ENCODE results near the gene RIPOR1. TPM values are rescaled to one million over a fixed set of nuclear protein-coding genes. Genes with fewer than 3 reads are reported as not detected.
"Not testable (repeated sequence)": the region's sequence is repeated elsewhere in the genome, so short reads cannot be mapped to it uniquely, and the experiment has no call there.

The RIPOR1 gene
- total RNA-seq, 2 donors from 2014 or later, result 98.0 to 101 TPM

DNA sequence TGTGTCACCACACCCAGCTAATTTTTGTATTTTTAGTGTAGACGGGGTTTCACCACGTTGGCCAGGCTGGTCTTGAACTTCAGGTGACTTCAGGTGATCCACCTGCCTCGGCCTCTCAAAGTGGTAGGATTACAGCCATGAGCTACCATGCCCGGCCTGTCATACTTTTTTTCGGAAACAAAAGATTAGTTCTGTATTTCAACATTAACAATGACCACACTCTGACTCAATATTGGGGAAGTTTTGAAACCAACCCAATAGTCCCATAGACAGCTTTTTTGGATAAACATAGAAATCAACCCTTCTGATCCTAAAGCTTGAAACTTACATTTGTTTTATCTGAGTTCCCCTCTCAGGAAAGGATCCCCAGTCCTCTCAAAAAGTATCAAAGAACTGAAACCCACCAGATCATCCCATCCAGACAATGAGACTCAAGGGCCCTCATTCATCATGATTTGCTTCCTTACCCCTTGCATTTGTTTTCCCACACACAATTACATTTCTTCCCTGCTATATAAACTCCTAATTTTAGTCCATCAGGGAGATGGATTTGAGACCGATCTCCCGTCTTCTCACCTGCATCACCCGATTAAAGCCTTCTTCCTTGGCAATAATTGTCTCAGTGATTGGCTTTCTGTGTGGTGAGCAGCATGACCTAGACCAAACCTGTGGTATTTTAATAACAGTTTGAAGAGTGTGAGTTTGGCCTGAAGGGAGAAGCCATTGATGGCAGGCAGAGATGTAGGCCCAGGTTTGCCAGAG is 38.1 kb upstream of the RIPOR1 start:
- no peak overlapping the region for H3K4me3 ChIP-seq
- no peaks in the 10 kb centered on the region for H3K9me3 ChIP-seq
- H3K27me3 ChIP-seq (replicated peaks; ENCODE audit: insufficient read depth), result no peaks in the 10 kb centered on the region
- no peaks in the 10 kb centered on the region for H3K36me3 ChIP-seq
- no peak overlapping the region for H3K27ac ChIP-seq
- peaks cover 6 to 8% of the 10 kb centered on the region in 2 donors for H3K4me1 ChIP-seq (ENCODE audit: control insufficient read depth in 1 of 2, low read depth in 2 of 2)
- DNase-seq (ENCODE audit: low spot score) (no peak), ATAC-seq (ENCODE audit: insufficient number of reproducible peaks, low FRiP score, low read depth) (no peak)
- TF ChIP-seq, protein P1, sequence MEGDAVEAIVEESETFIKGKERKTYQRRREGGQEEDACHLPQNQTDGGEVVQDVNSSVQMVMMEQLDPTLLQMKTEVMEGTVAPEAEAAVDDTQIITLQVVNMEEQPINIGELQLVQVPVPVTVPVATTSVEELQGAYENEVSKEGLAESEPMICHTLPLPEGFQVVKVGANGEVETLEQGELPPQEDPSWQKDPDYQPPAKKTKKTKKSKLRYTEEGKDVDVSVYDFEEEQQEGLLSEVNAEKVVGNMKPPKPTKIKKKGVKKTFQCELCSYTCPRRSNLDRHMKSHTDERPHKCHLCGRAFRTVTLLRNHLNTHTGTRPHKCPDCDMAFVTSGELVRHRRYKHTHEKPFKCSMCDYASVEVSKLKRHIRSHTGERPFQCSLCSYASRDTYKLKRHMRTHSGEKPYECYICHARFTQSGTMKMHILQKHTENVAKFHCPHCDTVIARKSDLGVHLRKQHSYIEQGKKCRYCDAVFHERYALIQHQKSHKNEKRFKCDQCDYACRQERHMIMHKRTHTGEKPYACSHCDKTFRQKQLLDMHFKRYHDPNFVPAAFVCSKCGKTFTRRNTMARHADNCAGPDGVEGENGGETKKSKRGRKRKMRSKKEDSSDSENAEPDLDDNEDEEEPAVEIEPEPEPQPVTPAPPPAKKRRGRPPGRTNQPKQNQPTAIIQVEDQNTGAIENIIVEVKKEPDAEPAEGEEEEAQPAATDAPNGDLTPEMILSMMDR (IDR thresholded peaks at IDR 0.05), result no peak

DNA sequence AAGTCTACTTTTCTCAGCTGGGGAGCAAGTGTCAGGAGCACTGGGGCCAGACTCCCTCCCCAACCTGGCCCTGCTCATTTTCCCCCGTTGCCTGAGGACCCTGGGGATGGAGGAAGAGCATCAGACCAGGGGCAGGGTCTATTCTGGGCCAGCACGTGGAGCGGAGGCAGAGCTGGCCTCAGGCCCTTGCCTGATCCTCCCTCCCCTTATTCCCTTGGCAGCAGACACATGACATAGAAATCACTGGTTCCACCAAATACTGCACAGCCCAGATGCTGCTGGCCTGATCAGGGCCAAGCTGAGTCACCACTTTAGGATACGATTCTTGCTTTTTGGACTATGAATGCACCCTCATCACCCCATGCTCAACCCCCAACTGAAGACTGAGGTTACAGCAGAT is 29.5 kb upstream of the RIPOR1 start:
- Histone ChIP-seq H3K27ac (no peak overlapping the region), H3K9me3 (no peaks in the 10 kb centered on the region), H3K27me3 (replicated peaks; ENCODE audit: insufficient read depth) (no peaks in the 10 kb centered on the region), H3K4me3 (no peak overlapping the region), H3K36me3 (no peaks in the 10 kb centered on the region), H3K4me1 (ENCODE audit: control insufficient read depth in 1 of 2, low read depth in 2 of 2) (no peaks in the 10 kb centered on the region)
- DNase-seq (ENCODE audit: low spot score), result no peak
- TF ChIP-seq, protein P1 (IDR thresholded peaks at IDR 0.05), result no peak
- ATAC-seq (ENCODE audit: insufficient number of reproducible peaks, low FRiP score, low read depth), result no peak

DNA sequence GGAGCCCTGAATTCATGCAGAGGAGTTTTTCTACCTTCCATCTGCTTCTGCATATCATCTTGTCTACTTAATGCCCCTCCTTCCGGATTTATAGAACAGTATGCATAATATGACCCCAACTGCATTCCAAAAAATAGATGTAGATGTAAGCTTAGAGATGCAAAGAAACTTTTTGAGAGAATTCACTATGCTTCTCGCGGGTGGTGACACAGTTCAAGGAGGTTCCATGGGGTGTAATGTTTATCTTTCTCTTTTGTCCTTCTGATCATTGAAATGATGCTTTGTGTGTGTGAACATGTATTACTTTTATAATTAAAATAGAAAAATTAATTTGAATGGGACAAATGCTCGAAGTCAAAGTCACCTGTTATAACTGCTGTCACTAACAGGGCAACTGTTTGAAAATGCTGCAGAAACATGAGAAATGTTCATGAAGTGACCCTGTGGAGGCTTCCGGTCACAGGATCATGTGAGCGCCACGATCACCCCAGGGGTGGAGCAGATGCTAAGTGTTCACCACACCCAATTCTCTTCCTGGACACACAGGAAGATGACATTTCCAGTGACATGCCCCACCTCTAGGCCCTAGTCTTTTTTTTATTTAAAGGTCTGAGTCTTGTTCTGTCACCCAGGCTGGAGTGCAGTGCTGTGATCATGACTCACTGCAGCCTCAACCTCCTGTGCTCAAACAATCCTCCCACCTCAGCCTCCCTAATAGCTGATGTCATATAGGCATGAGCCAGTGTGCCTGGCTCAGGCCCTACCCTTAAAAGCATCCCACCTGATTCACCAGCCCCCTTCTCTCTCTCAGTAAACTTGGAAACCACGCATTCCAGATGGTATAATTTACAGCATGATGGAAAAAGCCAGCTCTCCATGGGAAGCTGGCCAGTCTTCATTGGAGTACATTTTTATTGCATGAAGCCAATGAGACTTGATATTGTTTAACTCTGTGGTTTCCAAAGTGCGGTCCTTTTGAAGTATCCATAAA is 24.3 kb upstream of the RIPOR1 start:
- TF ChIP-seq, protein P1 (IDR thresholded peaks at IDR 0.05), result no peak
- H3K27ac ChIP-seq, result no peak overlapping the region

DNA sequence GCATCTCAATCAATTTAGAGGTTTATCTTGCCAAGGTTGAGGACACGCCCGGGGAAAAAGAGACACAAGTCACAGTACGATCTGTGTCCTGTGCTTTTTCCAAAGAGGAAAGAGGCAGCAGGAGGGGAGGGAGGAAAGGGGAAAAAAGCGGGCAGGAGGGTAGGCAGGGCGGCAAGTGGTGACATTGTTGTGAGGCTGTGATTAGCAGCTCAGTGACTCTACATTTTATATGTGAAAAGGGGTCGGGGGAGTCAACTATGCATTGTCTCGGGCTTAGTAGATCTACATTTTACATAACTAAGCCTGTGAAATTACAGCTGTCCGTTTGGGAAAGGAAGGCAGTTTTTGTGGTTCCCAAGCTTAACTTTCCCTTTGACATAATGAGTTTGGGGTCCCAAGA is 22.2 kb upstream of the RIPOR1 start:
- no peaks in the 10 kb centered on the region for H3K27me3 ChIP-seq (replicated peaks; ENCODE audit: insufficient read depth)
- DNase-seq (ENCODE audit: low spot score), result no peak
- no peaks in the 10 kb centered on the region for H3K4me1 ChIP-seq (ENCODE audit: control insufficient read depth in 1 of 2, low read depth in 2 of 2)
- no peaks in the 10 kb centered on the region for H3K9me3 ChIP-seq
- H3K27ac ChIP-seq, result no peak overlapping the region
- no peak overlapping the region for H3K4me3 ChIP-seq
- ATAC-seq (ENCODE audit: insufficient number of reproducible peaks, low FRiP score, low read depth), result no peak
- TF ChIP-seq, protein P1 (IDR thresholded peaks at IDR 0.05), result no peak
- H3K36me3 ChIP-seq, result no peaks in the 10 kb centered on the region

More for the DNA sequence above, 24.3 kb upstream of the RIPOR1 start:
- no peaks in the 10 kb centered on the region for H3K4me1 ChIP-seq (ENCODE audit: control insufficient read depth in 1 of 2, low read depth in 2 of 2)
- no peaks in the 10 kb centered on the region for H3K9me3 ChIP-seq
- DNase-seq (ENCODE audit: low spot score) (no peak), ATAC-seq (ENCODE audit: insufficient number of reproducible peaks, low FRiP score, low read depth) (no peak)
- H3K27me3 ChIP-seq (replicated peaks; ENCODE audit: insufficient read depth), result no peaks in the 10 kb centered on the region
- H3K4me3 ChIP-seq, result no peak overlapping the region
- no peaks in the 10 kb centered on the region for H3K36me3 ChIP-seq

GRCh38 chr16:67509016-67509415 is 19.6 kb upstream of the RIPOR1 start:
- ATAC-seq (ENCODE audit: insufficient number of reproducible peaks, low FRiP score, low read depth) (no peak), DNase-seq (ENCODE audit: low spot score) (no peak)
- no peak overlapping the region for H3K27ac ChIP-seq
- no peaks in the 10 kb centered on the region for H3K4me1 ChIP-seq (ENCODE audit: control insufficient read depth in 1 of 2, low read depth in 2 of 2)
- no peaks in the 10 kb centered on the region for H3K27me3 ChIP-seq (replicated peaks; ENCODE audit: insufficient read depth)
- TF ChIP-seq, protein P1 (IDR thresholded peaks at IDR 0.05), result no peak
- no peaks in the 10 kb centered on the region for H3K36me3 ChIP-seq
- H3K9me3 ChIP-seq, result no peaks in the 10 kb centered on the region
- H3K4me3 ChIP-seq, result no peak overlapping the region

DNA sequence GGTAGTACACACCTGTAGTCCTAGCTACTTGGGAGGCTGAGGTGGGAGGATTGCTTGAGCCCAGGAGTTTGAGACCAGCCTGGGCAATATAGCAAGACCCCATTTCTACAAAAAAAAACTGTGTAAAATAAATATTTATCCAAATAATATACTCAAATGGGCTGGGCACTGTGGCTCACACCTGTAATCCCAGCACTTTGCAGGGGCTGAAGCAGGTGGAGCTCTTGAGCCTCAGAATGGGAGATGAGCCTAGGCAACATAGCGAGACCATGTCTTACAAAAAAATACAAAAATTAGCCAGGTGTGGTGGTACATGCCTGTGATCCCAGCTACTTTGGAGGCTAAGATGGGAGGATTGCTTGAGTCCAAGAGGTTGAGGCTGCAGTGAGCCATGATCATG is 14.7 kb upstream of the RIPOR1 start:
- not testable (repeated sequence) for DNase-seq (ENCODE audit: low spot score); H3K27ac ChIP-seq; H3K27me3 ChIP-seq (replicated peaks; ENCODE audit: insufficient read depth); H3K4me3 ChIP-seq; H3K9me3 ChIP-seq; H3K4me1 ChIP-seq (ENCODE audit: control insufficient read depth in 1 of 2, low read depth in 2 of 2); H3K36me3 ChIP-seq; ATAC-seq (ENCODE audit: insufficient number of reproducible peaks, low FRiP score, low read depth)
